Astrocyte of the cerebellum (primary cell): ENCODE results near the gene ASTN2.

Source experiments
- DNase-seq: peaks from one replicate; pipeline ENCODE4 v3.0.0-alpha.2; 2011; ENCODE audit warnings: low read depth
- H3K4me3 ChIP-seq: 2 replicates; pipeline ENCODE4 v1.5.1; 2011; ENCODE audit warnings: mild to moderate bottlenecking, low read depth, low read length, moderate library complexity
- CTCF ChIP-seq: IDR thresholded peaks from 2 replicates; pipeline ENCODE4 v1.5.1; 2012; ENCODE audit warnings: low read length, low read depth, moderate library complexity, mild to moderate bottlenecking; ENCODE audit errors: missing control alignments
- in situ Hi-C: cut with HindIII; loops from 2 replicates; pipeline ENCODE4 v1.10.0; 2017; ENCODE audit warnings: low sequenced_read_pairs

Gene ASTN2

GRCh38 chr9:116605904-116606341 lies 808.9 kb downstream of the ASTN2 start:
- no peak overlapping the region for H3K4me3 ChIP-seq
- no peak for DNase-seq
- in situ Hi-C loops: loop anchor here (5.0 kb wide), 1 partner anchor 36 kb away; no protein-coding TSS in a partner anchor
- no peak for TF ChIP-seq CTCF

GRCh38 chr9:116605060-116605459 lies 809.8 kb downstream of the ASTN2 start:
- DNase-seq: no peak
- in situ Hi-C loops: loop anchor here (5.0 kb wide), 1 partner anchor 37 kb away; no protein-coding TSS in a partner anchor
- H3K4me3 ChIP-seq: no peak overlapping the region
- no peak for TF ChIP-seq CTCF

- in situ Hi-C loops: no loop called here
- no peak for DNase-seq
- TF ChIP-seq CTCF: no peak
- no peak overlapping the region for H3K4me3 ChIP-seq
Observed at GRCh38 chr9:116604251-116604650, 810.6 kb downstream of the ASTN2 start.

GRCh38 chr9:116599342-116599884 lies 815.4 kb downstream of the ASTN2 start:
- in situ Hi-C loops: no loop called here
- DNase-seq: no peak
- peak; percentile 11 for TF ChIP-seq CTCF
- no peak overlapping the region for H3K4me3 ChIP-seq

GRCh38 chr9:116596646-116597045 lies 818.2 kb downstream of the ASTN2 start:
- H3K4me3 ChIP-seq: no peak overlapping the region
- TF ChIP-seq CTCF: no peak
- in situ Hi-C loops: no loop called here
- no peak for DNase-seq

- DNase-seq: no peak
- in situ Hi-C loops: no loop called here
- H3K4me3 ChIP-seq: no peak overlapping the region
- no peak for TF ChIP-seq CTCF
Observed at GRCh38 chr9:116594547-116594946, 820.3 kb downstream of the ASTN2 start.
